H9 (cell line): ENCODE data around the gene GARS1. TPM values are rescaled to one million over a fixed set of nuclear protein-coding genes. Genes with fewer than 3 reads are reported as not detected.

Experiments used
- DNase-seq: peaks from one replicate; pipeline ENCODE4 v3.0.0-alpha.2; 2017
- H2AFZ ChIP-seq: one replicate; pipeline ENCODE4 v1.6.1; 2013; ENCODE audit warnings: mild to moderate bottlenecking, low read length, control low read depth, moderate library complexity
- H2AK5ac ChIP-seq: 2 replicates; pipeline ENCODE4 v1.6.1; 2013; ENCODE audit warnings: low read length, control low read depth, mixed read lengths; ENCODE audit not compliant: insufficient read length
- H2BK120ac ChIP-seq: one replicate; pipeline ENCODE4 v1.6.1; 2013; ENCODE audit warnings: low read depth, mild to moderate bottlenecking, low read length, control low read depth, inconsistent platforms; ENCODE audit not compliant: poor library complexity, severe bottlenecking
- H2BK12ac ChIP-seq: 2 replicates; pipeline ENCODE4 v1.6.1; 2013; ENCODE audit warnings: low read length, control low read depth, mixed read lengths, low read depth; ENCODE audit not compliant: insufficient read length
- H2BK15ac ChIP-seq: 2 replicates; pipeline ENCODE4 v1.6.1; 2013; ENCODE audit warnings: low read depth, low read length, control low read depth
- H2BK20ac ChIP-seq: one replicate; pipeline ENCODE4 v1.6.1; 2013; ENCODE audit warnings: low read depth, mild to moderate bottlenecking, low read length, control low read depth, inconsistent platforms; ENCODE audit not compliant: poor library complexity, severe bottlenecking
- H2BK5ac ChIP-seq: 2 replicates; pipeline ENCODE4 v1.6.1; 2013; ENCODE audit warnings: low read length, control low read depth, mixed read lengths; ENCODE audit not compliant: insufficient read length
- H3K14ac ChIP-seq: 2 replicates; pipeline ENCODE4 v1.6.1; 2013; ENCODE audit warnings: low read length, control low read depth; ENCODE audit not compliant: insufficient read depth
- H3K18ac ChIP-seq: 2 replicates; pipeline ENCODE4 v1.6.1; 2013; ENCODE audit warnings: low read depth, mild to moderate bottlenecking, mixed read lengths, low read length, control low read depth; ENCODE audit not compliant: insufficient read length
- H3K23ac ChIP-seq: 2 replicates; pipeline ENCODE4 v1.6.1; 2013; ENCODE audit warnings: low read length, control low read depth, mixed read lengths, low read depth; ENCODE audit not compliant: insufficient read length
- H3K23me2 ChIP-seq: 2 replicates; pipeline ENCODE4 v1.6.1; 2013; ENCODE audit warnings: low read depth, mild to moderate bottlenecking, mixed read lengths, low read length, control low read depth; ENCODE audit not compliant: insufficient read length, poor library complexity, severe bottlenecking
- H3K27ac ChIP-seq: 2 replicates; pipeline ENCODE4 v1.5.1; 2013; ENCODE audit warnings: low read length, control low read depth, mixed read lengths, low read depth; ENCODE audit not compliant: insufficient read length
- H3K27me3 ChIP-seq: 2 replicates; pipeline ENCODE4 v1.6.1; 2013; ENCODE audit warnings: low read length, control low read depth, inconsistent platforms; ENCODE audit not compliant: insufficient read depth
- H3K4ac ChIP-seq: 2 replicates; pipeline ENCODE4 v1.6.1; 2013; ENCODE audit warnings: low read depth, mild to moderate bottlenecking, control low read depth, inconsistent platforms, low read length, moderate library complexity
- H3K4me1 ChIP-seq: 2 replicates; pipeline ENCODE4 v1.6.1; 2013; ENCODE audit warnings: low read length, control low read depth, inconsistent platforms; ENCODE audit not compliant: insufficient read depth
- H3K4me2 ChIP-seq: 2 replicates; pipeline ENCODE4 v1.6.1; 2013; ENCODE audit warnings: low read length, control low read depth, mixed read lengths; ENCODE audit not compliant: insufficient read length, insufficient read depth
- H3K56ac ChIP-seq: 2 replicates; pipeline ENCODE4 v1.6.1; 2013; ENCODE audit warnings: low read depth, mild to moderate bottlenecking, mixed read lengths, low read length, control low read depth; ENCODE audit not compliant: insufficient read length
- H3K79me1 ChIP-seq: 2 replicates; pipeline ENCODE4 v1.6.1; 2013; ENCODE audit warnings: low read depth, mild to moderate bottlenecking, moderate library complexity, low read length, control low read depth, inconsistent platforms; ENCODE audit not compliant: insufficient read depth, poor library complexity, severe bottlenecking
- H3K79me2 ChIP-seq: 2 replicates; pipeline ENCODE4 v1.6.1; 2013; ENCODE audit warnings: low read length, control low read depth, inconsistent platforms; ENCODE audit not compliant: insufficient read depth
- H3K9ac ChIP-seq: 2 replicates; pipeline ENCODE4 v1.6.1; 2013; ENCODE audit warnings: low read length, control low read depth, mixed read lengths; ENCODE audit not compliant: insufficient read length; ENCODE audit errors: extremely low read depth
- H3K9me3 ChIP-seq: one replicate; pipeline ENCODE4 v1.6.1; 2013; ENCODE audit warnings: low read depth, low read length, inconsistent platforms; ENCODE audit not compliant: control insufficient read depth
- H3T11ph ChIP-seq: one replicate; pipeline ENCODE4 v1.6.1; 2013; ENCODE audit warnings: mild to moderate bottlenecking, low read length, control low read depth, inconsistent platforms
- H4K20me1 ChIP-seq: one replicate; pipeline ENCODE4 v1.6.1; 2013; ENCODE audit not compliant: control insufficient read depth, insufficient read length, insufficient read depth
- H4K5ac ChIP-seq: 2 replicates; pipeline ENCODE4 v1.6.1; 2013; ENCODE audit warnings: low read depth, mild to moderate bottlenecking, mixed read lengths, low read length, control low read depth; ENCODE audit not compliant: insufficient read length
- H4K8ac ChIP-seq: replicated peaks from 2 replicates; pipeline ENCODE4 v1.6.1; 2013; ENCODE audit warnings: low read length, control low read depth, mixed read lengths, low read depth; ENCODE audit not compliant: insufficient read length
- H4K91ac ChIP-seq: 2 replicates; pipeline ENCODE4 v1.6.1; 2013; ENCODE audit warnings: low read depth, mild to moderate bottlenecking, moderate library complexity, mixed read lengths, low read length, control low read depth; ENCODE audit not compliant: insufficient read length
- H3K27ac Mint-ChIP-seq, 3 experiments: 2 replicates in 2 of 3; 3 replicates in 1 of 3; pipeline ENCODE4 v1.8.0; 2020 to 2021; ENCODE audit warnings: mixed read lengths in 3 of 3, mild to moderate bottlenecking in 1 of 3, moderate library complexity in 1 of 3
- H3K27me3 Mint-ChIP-seq: 2 replicates; pipeline ENCODE4 v1.8.0; 2021; ENCODE audit warnings: low read depth, mild to moderate bottlenecking, moderate library complexity, mixed read lengths
- H3K36me3 Mint-ChIP-seq, 3 experiments: 2 replicates in 2 of 3; 3 replicates in 1 of 3; pipeline ENCODE4 v1.8.0; 2020 to 2021; ENCODE audit warnings: low read depth in 3 of 3, mixed read lengths in 3 of 3; ENCODE audit not compliant: insufficient read depth in 1 of 3
- H3K4me1 Mint-ChIP-seq, 2 experiments: 2 replicates each; pipeline ENCODE4 v1.8.0; 2020; ENCODE audit warnings: mixed read lengths in 2 of 2
- H3K4me3 Mint-ChIP-seq, 2 experiments: 2 replicates in 1 of 2; 3 replicates in 1 of 2; pipeline ENCODE4 v1.8.0; 2020 to 2021; ENCODE audit warnings: mild to moderate bottlenecking in 2 of 2, mixed read lengths in 2 of 2, moderate library complexity in 1 of 2
- H3K9me3 Mint-ChIP-seq, 2 experiments: 2 replicates in 1 of 2; 3 replicates in 1 of 2; pipeline ENCODE4 v1.8.0; 2020; ENCODE audit warnings: mild to moderate bottlenecking in 2 of 2, mixed read lengths in 2 of 2, moderate library complexity in 1 of 2
- CTCF ChIP-seq: fragments of 200-600 bp; sonication (generic); conservative IDR thresholded peaks from 3 replicates; pipeline ENCODE4 v1.8.0; 2021; ENCODE audit warnings: antibody characterized with exemption, mild to moderate bottlenecking
- WGBS: extraction: QIAGEN DNeasy Blood & Tissue Kit; methylation state at CpG from one replicate; pipeline ENCODE4 v1.1.7; 2013; ENCODE audit warnings: missing lambda C conversion rate, low lambda C conversion rate, mixed read lengths; ENCODE audit not compliant: insufficient read length; ENCODE audit errors: extremely low coverage; 5-methylcytosine and 5-hydroxymethylcytosine counted together
- total RNA-seq: library from RNA; stranded (reverse); gene quantifications from 2 replicates; pipeline ENCODE4 v1.2.1, GENCODE V29; 2021

Gene GARS1
- total RNA-seq, 1 experiment from 2014 or later: 234 TPM

- Histone ChIP-seq H3K14ac (no peak overlapping the region), H3K27ac (no peak overlapping the region), H3T11ph (no peak overlapping the region), H4K8ac (no peak overlapping the region), H4K5ac (no peak overlapping the region), H3K79me2 (no peaks in the 10 kb centered on the region), H2AK5ac (no peak overlapping the region), H3K4me1 (peaks cover 6% of the 10 kb centered on the region; the same call in 1 of the 2 replicates), H2BK20ac (no peak overlapping the region), H2BK5ac (no peak overlapping the region), H2BK120ac (no peak overlapping the region), H2BK12ac (no peak overlapping the region), H3K9ac (no peak overlapping the region), H3K27me3 (no peaks in the 10 kb centered on the region), H3K56ac (no peak overlapping the region), H3K4ac (no peak overlapping the region), H3K23me2 (no peaks in the 10 kb centered on the region), H4K20me1 (no peaks in the 10 kb centered on the region), H2BK15ac (no peak overlapping the region), H3K79me1 (no peaks in the 10 kb centered on the region), H3K18ac (no peak overlapping the region), H2AFZ (no peak overlapping the region), H3K23ac (no peak overlapping the region), H3K9me3 (no peaks in the 10 kb centered on the region), H4K91ac (no peak overlapping the region), H3K4me2 (no peak overlapping the region)
- H3K4me1 Mint-ChIP-seq: peaks cover 19 to 25% of the 10 kb centered on the region in 2 experiments
- WGBS: no CpG with 5 or more reads among the region's 18 CpGs
- no peak overlapping the region for H3K4me3 Mint-ChIP-seq
- no peak for TF ChIP-seq CTCF
- H3K27ac Mint-ChIP-seq: no peak overlapping the region; a peak in 1 of 7 replicates
- H3K9me3 Mint-ChIP-seq: no peaks in the 10 kb centered on the region; a peak in 1 of 5 replicates
- no peak for DNase-seq
- no peaks in the 10 kb centered on the region for H3K27me3 Mint-ChIP-seq
- peaks cover 0 to 3% (median 0%) of the 10 kb centered on the region in 3 experiments; a peak in 1 of 7 replicates for H3K36me3 Mint-ChIP-seq
Measured at GRCh38 chr7:30563326-30563942, 31.2 kb upstream of the GARS1 start.
